GM12891 (cell line): ENCODE measurements around the gene SLC5A9.
"Not testable (repeated sequence)": the region's sequence is repeated elsewhere in the genome, so short reads cannot be mapped to it uniquely, and the experiment has no call there.

ENCODE experiments used
- DNase-seq: peaks from one replicate; pipeline ENCODE4 v3.0.0; 2011; ENCODE audit warnings: low spot score; ENCODE audit not compliant: insufficient read length
- FAIRE-seq: peaks from 2 replicates; lab custom pipeline; 2011; peaks lifted over from hg19 to GRCh38; lab: Jason Lieb, UNC
- PAX5 ChIP-seq: IDR thresholded peaks from 2 replicates; pipeline ENCODE4 v1.6.1; 2011; ENCODE audit warnings: low read length, moderate library complexity, mild to moderate bottlenecking; ENCODE audit not compliant: insufficient read depth, severe bottlenecking
- POLR2A ChIP-seq: IDR thresholded peaks from 2 replicates; pipeline ENCODE4 v1.6.1; 2011; ENCODE audit warnings: low read depth, low read length, control low read depth
- POLR2AphosphoS5 ChIP-seq: IDR thresholded peaks from 2 replicates; pipeline ENCODE4 v1.6.1; 2011; ENCODE audit warnings: low read depth, low read length, control low read depth
- POU2F2 ChIP-seq: IDR thresholded peaks from 2 replicates; pipeline ENCODE4 v1.6.1; 2011; ENCODE audit warnings: low read depth, mild to moderate bottlenecking, control low read depth, low read length, moderate library complexity
- SPI1 ChIP-seq: IDR thresholded peaks from 2 replicates; pipeline ENCODE4 v1.6.1; 2011; ENCODE audit warnings: low read depth, low read length, control low read depth
- TAF1 ChIP-seq: IDR thresholded peaks from 2 replicates; pipeline ENCODE4 v1.6.1; 2011; ENCODE audit warnings: low read depth, low read length, control low read depth

Gene SLC5A9

GRCh38 chr1:48292706-48293105 lies 70.2 kb downstream of the SLC5A9 start:
- DNase-seq (no peak), FAIRE-seq (no peak)
- no peak for TF ChIP-seq POLR2A
- no peak for TF ChIP-seq POU2F2
- no peak for TF ChIP-seq TAF1

DNA sequence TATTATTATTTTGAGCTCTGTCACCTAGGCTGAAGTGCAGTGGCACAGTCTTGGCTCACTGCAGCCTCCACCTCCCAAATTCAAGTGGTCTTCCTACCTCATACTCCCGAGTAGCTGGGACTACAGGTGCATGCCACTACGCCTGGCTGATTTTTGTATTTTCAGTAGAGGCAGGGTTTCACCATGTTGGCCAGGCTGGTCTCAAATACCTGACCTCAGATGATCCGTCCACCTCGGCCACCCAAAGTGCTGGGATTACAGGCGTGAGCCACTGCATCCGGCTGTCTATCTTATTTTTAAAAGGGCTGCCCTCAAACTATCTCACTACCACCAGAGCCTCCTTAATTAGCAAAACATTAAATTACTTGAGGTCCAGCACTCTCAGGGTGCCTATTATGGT lies 71.6 kb downstream of the SLC5A9 start:
- not testable (repeated sequence) for DNase-seq, FAIRE-seq

DNA sequence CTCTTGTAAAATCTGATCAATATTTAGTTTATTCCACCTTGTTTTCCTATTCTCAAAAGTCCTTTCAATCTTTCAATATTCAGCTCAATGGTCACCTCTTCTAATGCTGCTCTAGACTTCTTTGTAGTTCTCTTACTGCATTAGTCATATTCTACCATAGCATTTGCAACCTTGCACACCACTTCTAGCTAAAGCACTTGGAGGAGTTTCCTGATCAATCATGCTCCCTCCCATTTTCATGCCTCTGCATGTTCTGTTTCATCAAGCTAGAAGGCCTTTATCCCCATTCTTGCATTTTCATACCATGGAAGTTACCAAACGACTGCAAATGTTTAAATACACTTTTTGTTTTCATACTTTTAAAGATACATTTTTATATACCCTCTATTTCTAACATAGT lies 72.1 kb downstream of the SLC5A9 start:
- DNase-seq: no peak
- TF ChIP-seq POLR2AphosphoS5: no peak
- TF ChIP-seq PAX5: no peak
- TF ChIP-seq SPI1: no peak
- no peak for TF ChIP-seq POU2F2
- no peak for TF ChIP-seq TAF1
- TF ChIP-seq POLR2A: no peak
- no peak for FAIRE-seq
